Left cardiac atrium (tissue), 4 donors: ENCODE results near the gene DNAJA4. TPM values are rescaled to one million over a fixed set of nuclear protein-coding genes. Genes with fewer than 3 reads are reported as not detected.

ENCODE experiments used
- ATAC-seq, 2 donors: fragments of 200-7000 bp; cut with Tn5 transposase; one replicate each; pipeline ENCODE4 v1.9.1; 2020; ENCODE audit warnings: mild to moderate bottlenecking in 2 of 2, moderate library complexity in 2 of 2
- DNase-seq: peaks from one replicate; pipeline ENCODE4 v3.0.0-alpha.2; 2020
- intact Hi-C, 2 donors: fragments of 100-400 bp; cut with DNase I; formaldehyde crosslinking; loops; one replicate each; pipeline versions ENCODE4 v1.14.1 to v1.15.1; 2022 to 2023
- long read RNA-seq: library from polyadenylated mRNA; unstranded; transcript quantifications from one replicate; pipeline ENCODE4 v2.0.0, GENCODE V29; 2021
- total RNA-seq, 2 donors: library from RNA; stranded (reverse); fragmentation: NEBNext Ultra II Directional; extraction: Animal tissue kit (Norgen Biotek cat#: 25700); gene quantifications; one replicate each; pipeline ENCODE4 v1.2.1, GENCODE V29; 2021
- donor health status: DM: no; HTN: yes; CAD: no.
- donor health status: DM: no; HTN: yes; CAD: no; lungs with severe emphysema.
- donor health status: DM: yes; HTN: yes; CAD: no.
- donor health status: Dilated cardiomyopathy.

DNAJA4 gene
- 100 to 1,000 TPM; 116 to 171 TPM for total RNA-seq
- long read RNA-seq, transcript DNAJA4-206 (7 exons, 1,399 nt) = minor isoform, 10 of 47 reads
- long read RNA-seq, transcript DNAJA4-202 (7 exons, 3,116 nt) = major isoform, 23 of 47 reads
- long read RNA-seq, partial matches to known transcripts = 3 of 47 reads
- long read RNA-seq, other reads (novel, unspliced or antisense) = 6 of 47 reads

GRCh38 chr15:78264304-78265136, at the start of gene DNAJA4:
Gene DNAJA4, plus strand, starts transcription at chr15:78264562. Its CDS starts 202 bp downstream, at chr15:78264764.
- intact Hi-C loops = no loop called here
- DNase-seq (peak; percentile 76), ATAC-seq (peak; percentile 61 to 74)

- peak; percentile 87 to 90 for ATAC-seq
- intact Hi-C loops = no loop called here
Measured at GRCh38 chr15:78216276-78217104, 47.9 kb upstream of the DNAJA4 start.

GRCh38 chr15:78220713-78221112, 43.6 kb upstream of the DNAJA4 start:
- ATAC-seq = no peak
- DNase-seq = no peak
- intact Hi-C loops = no loop called here

More at GRCh38 chr15:78216276-78217104, 47.9 kb upstream of the DNAJA4 start:
- peak; percentile 79 for DNase-seq

- intact Hi-C loops = no loop called here
- ATAC-seq = peak; percentile 73 to 76
- DNase-seq = no peak
Measured at GRCh38 chr15:78222745-78223395, 41.5 kb upstream of the DNAJA4 start.

- intact Hi-C loops = no loop called here
- peak; percentile 67 for DNase-seq
- ATAC-seq = peak; percentile 89 to 92
Measured at GRCh38 chr15:78223396-78224022, 40.9 kb upstream of the DNAJA4 start.

GRCh38 chr15:78224023-78224411, 40.3 kb upstream of the DNAJA4 start:
- intact Hi-C loops = no loop called here
- ATAC-seq = peak; percentile 27 to 68
- DNase-seq = no peak

GRCh38 chr15:78225783-78226541, 38.4 kb upstream of the DNAJA4 start:
- intact Hi-C loops = no loop called here
- DNase-seq (no peak), ATAC-seq (no peak)

- DNase-seq = no peak
- intact Hi-C loops = no loop called here
- no peak for ATAC-seq
Measured at GRCh38 chr15:78228356-78228996, 35.9 kb upstream of the DNAJA4 start.

GRCh38 chr15:78229431-78230406, 34.6 kb upstream of the DNAJA4 start:
- DNase-seq = no peak
- intact Hi-C loops = no loop called here
- peak in 1 of 2 donors; percentile 15 for ATAC-seq

GRCh38 chr15:78232951-78233350, 31.4 kb upstream of the DNAJA4 start:
- intact Hi-C loops = no loop called here
- DNase-seq (no peak), ATAC-seq (no peak)

GRCh38 chr15:78233496-78233895, 30.9 kb upstream of the DNAJA4 start:
- intact Hi-C loops = no loop called here
- no peak for DNase-seq
- no peak for ATAC-seq

- DNase-seq (no peak), ATAC-seq (no peak)
- intact Hi-C loops = loop anchor here in 1 of 2 donors (5.0 kb wide), 2 partner anchors 32 to 277 kb away; no protein-coding TSS in a partner anchor
Measured at GRCh38 chr15:78234515-78235040, 29.8 kb upstream of the DNAJA4 start, which contains the start of gene ACSBG1. Gene ACSBG1, minus strand, starts transcription at chr15:78234565. Its CDS starts 64 bp downstream, at chr15:78234501.

- no peak for ATAC-seq
- intact Hi-C loops = loop anchor here in 1 of 2 donors (5.0 kb wide), 2 partner anchors 34 to 279 kb away; no protein-coding TSS in a partner anchor
- DNase-seq = no peak
Measured at GRCh38 chr15:78236491-78236890, 27.9 kb upstream of the DNAJA4 start.

GRCh38 chr15:78237146-78237545, 27.2 kb upstream of the DNAJA4 start:
- ATAC-seq (no peak), DNase-seq (no peak)
- intact Hi-C loops = loop anchor here in 1 of 2 donors (5.0 kb wide), 2 partner anchors 35 to 280 kb away; no protein-coding TSS in a partner anchor

GRCh38 chr15:78239811-78240210, 24.6 kb upstream of the DNAJA4 start:
- intact Hi-C loops = loop anchor here (2.0 to 5.0 kb wide), 6 partner anchors 38 to 283 kb away; no protein-coding TSS in a partner anchor
- DNase-seq = no peak

GRCh38 chr15:78241017-78241416, 23.3 kb upstream of the DNAJA4 start:
- DNase-seq = peak; percentile 85
- peak; percentile 94 to 97 for ATAC-seq
- intact Hi-C loops = loop anchor here (1.0 to 5.0 kb wide), 5 partner anchors 49 to 129 kb away; no protein-coding TSS in a partner anchor

More at GRCh38 chr15:78239811-78240210, 24.6 kb upstream of the DNAJA4 start:
- no peak for ATAC-seq
